Endodermal cell (in vitro differentiated cells): ENCODE data around the gene ANAPC5. TPM values are rescaled to one million over a fixed set of nuclear protein-coding genes. Genes with fewer than 3 reads are reported as not detected.
"Not testable (repeated sequence)": the region's sequence is repeated elsewhere in the genome, so short reads cannot be mapped to it uniquely, and the experiment has no call there.

Experiments used
- DNase-seq: peaks from one replicate; pipeline ENCODE4 v3.0.0-alpha.2; 2017
- H3K27ac ChIP-seq: 2 replicates; pipeline ENCODE4 v1.5.1; 2013; ENCODE audit warnings: mild to moderate bottlenecking, low read depth, low read length, moderate library complexity
- H3K27me3 ChIP-seq: 2 replicates; pipeline ENCODE4 v1.6.1; 2013; ENCODE audit warnings: mild to moderate bottlenecking, low read length, moderate library complexity; ENCODE audit not compliant: insufficient read depth, control insufficient read depth, poor library complexity, severe bottlenecking
- H3K36me3 ChIP-seq: 2 replicates; pipeline ENCODE4 v1.7.0; 2013; ENCODE audit warnings: mild to moderate bottlenecking, low read length, moderate library complexity; ENCODE audit not compliant: control insufficient read depth, insufficient read depth
- H3K4me1 ChIP-seq: one replicate; pipeline ENCODE4 v1.7.0; 2013; ENCODE audit warnings: low read length; ENCODE audit not compliant: control insufficient read depth, insufficient read depth
- H3K4me3 ChIP-seq: 2 replicates; pipeline ENCODE4 v1.5.1; 2013; ENCODE audit warnings: mild to moderate bottlenecking, low read length, moderate library complexity
- H3K9ac ChIP-seq: 2 replicates; pipeline ENCODE4 v1.6.1; 2013; ENCODE audit warnings: mild to moderate bottlenecking, low read length, moderate library complexity; ENCODE audit not compliant: poor library complexity, severe bottlenecking; ENCODE audit errors: extremely low read depth
- H3K9me3 ChIP-seq: 2 replicates; pipeline ENCODE4 v1.6.1; 2013; ENCODE audit warnings: mild to moderate bottlenecking, low read length, moderate library complexity; ENCODE audit not compliant: control insufficient read depth
- H3K27ac Mint-ChIP-seq: 2 replicates; pipeline ENCODE4 v1.8.0; 2020; ENCODE audit warnings: mixed read lengths
- H3K27me3 Mint-ChIP-seq: 2 replicates; pipeline ENCODE4 v1.8.0; 2021; ENCODE audit warnings: mild to moderate bottlenecking, mixed read lengths; ENCODE audit not compliant: insufficient read depth
- H3K36me3 Mint-ChIP-seq: 2 replicates; pipeline ENCODE4 v1.8.0; 2020; ENCODE audit warnings: low read depth, mixed read lengths
- H3K4me1 Mint-ChIP-seq: 2 replicates; pipeline ENCODE4 v1.8.0; 2020; ENCODE audit warnings: mixed read lengths
- H3K4me3 Mint-ChIP-seq: 2 replicates; pipeline ENCODE4 v1.8.0; 2020; ENCODE audit warnings: mild to moderate bottlenecking, moderate library complexity, mixed read lengths
- H3K9me3 Mint-ChIP-seq: 2 replicates; pipeline ENCODE4 v1.8.0; 2020; ENCODE audit warnings: mild to moderate bottlenecking, mixed read lengths
- CTCF ChIP-seq: fragments of 200-600 bp; sonication (generic); conservative IDR thresholded peaks from 2 replicates; pipeline ENCODE4 v1.5.0; 2021; ENCODE audit warnings: antibody characterized with exemption, mild to moderate bottlenecking
- WGBS, 2 experiments: methylation state at CpG; one replicate each; pipeline versions ENCODE4 v1.1.5 to v1.1.7; 2013; ENCODE audit warnings: missing lambda C conversion rate in 2 of 2, mixed read lengths in 1 of 2; ENCODE audit not compliant: insufficient coverage in 1 of 2, insufficient read length in 1 of 2; 5-methylcytosine and 5-hydroxymethylcytosine counted together
- total RNA-seq, 2 donors: library from RNA; stranded (reverse); fragmentation: NEBNext Ultra II Directional in 1 of 2; extraction: Animal tissue kit (Norgen Biotek cat#: 25700) in 1 of 2; gene quantifications; 2 replicates in 1 of 2; 3 replicates in 1 of 2; pipeline ENCODE4 v1.2.1, GENCODE V29; 2021

The ANAPC5 gene
- total RNA-seq, 2 donors from 2014 or later, result 87.7 to 111 TPM

- H3K4me1 Mint-ChIP-seq, result peaks cover 36% of the 10 kb centered on the region
- no peaks in the 10 kb centered on the region for H3K9me3 Mint-ChIP-seq
- no peak overlapping the region for H3K9ac ChIP-seq
- no peaks in the 10 kb centered on the region for H3K27me3 ChIP-seq
- WGBS, 2 experiments, result 93 to 96% methylated on average over 14 of the region's 14 CpGs
- peak overlapping the region; percentile 79 for H3K27ac Mint-ChIP-seq
- H3K4me3 Mint-ChIP-seq, result no peak overlapping the region
- no peaks in the 10 kb centered on the region for H3K9me3 ChIP-seq
- no peak for TF ChIP-seq CTCF
- H3K36me3 ChIP-seq, result peaks cover 1% of the 10 kb centered on the region
- H3K27ac ChIP-seq, result no peak overlapping the region
- DNase-seq, result peak; percentile 54
- no peaks in the 10 kb centered on the region for H3K27me3 Mint-ChIP-seq
- H3K4me3 ChIP-seq, result no peak overlapping the region
- H3K36me3 Mint-ChIP-seq, result peaks cover 28% of the 10 kb centered on the region
- H3K4me1 ChIP-seq, result peaks cover 12% of the 10 kb centered on the region
Observed at GRCh38 chr12:121284551-121285390, 67.4 kb downstream of the ANAPC5 start.

GRCh38 chr12:121283841-121284240 is 68.4 kb downstream of the ANAPC5 start:
- no peaks in the 10 kb centered on the region for H3K27me3 ChIP-seq
- no peaks in the 10 kb centered on the region for H3K9me3 Mint-ChIP-seq
- H3K36me3 Mint-ChIP-seq, result peaks cover 34% of the 10 kb centered on the region
- H3K4me3 Mint-ChIP-seq, result no peak overlapping the region
- DNase-seq, result peak; percentile 52
- no peaks in the 10 kb centered on the region for H3K9me3 ChIP-seq
- peaks cover 3% of the 10 kb centered on the region for H3K36me3 ChIP-seq
- peaks cover 41% of the 10 kb centered on the region for H3K4me1 Mint-ChIP-seq
- H3K27me3 Mint-ChIP-seq, result no peaks in the 10 kb centered on the region
- no peak overlapping the region for H3K9ac ChIP-seq
- no peak overlapping the region for H3K27ac ChIP-seq
- peaks cover 14% of the 10 kb centered on the region for H3K4me1 ChIP-seq
- 92 to 98% methylated on average over 5 to 6 of the region's 6 CpGs for WGBS, 2 experiments
- no peak overlapping the region for H3K4me3 ChIP-seq
- TF ChIP-seq CTCF, result no peak
- H3K27ac Mint-ChIP-seq, result peak overlapping the region; percentile 55

GRCh38 chr12:121283388-121283787 is 68.8 kb downstream of the ANAPC5 start:
- TF ChIP-seq CTCF, result no peak
- no peaks in the 10 kb centered on the region for H3K27me3 Mint-ChIP-seq
- no peak for DNase-seq

GRCh38 chr12:121282910-121283309 is 69.3 kb downstream of the ANAPC5 start:
- H3K27ac Mint-ChIP-seq, result peak overlapping the region; percentile 68
- peaks cover 43% of the 10 kb centered on the region for H3K36me3 Mint-ChIP-seq
- H3K27me3 Mint-ChIP-seq, H3K9me3 Mint-ChIP-seq, H3K9me3 ChIP-seq, H3K4me3 ChIP-seq, H3K9ac ChIP-seq, H3K4me3 Mint-ChIP-seq, H3K27ac ChIP-seq, H3K27me3 ChIP-seq: not testable (repeated sequence)
- peaks cover 14% of the 10 kb centered on the region for H3K4me1 ChIP-seq
- WGBS, 2 experiments, result 90 to 94% methylated on average over 9 to 11 of the region's 11 CpGs
- H3K36me3 ChIP-seq, result peaks cover 11% of the 10 kb centered on the region
- peak; percentile 78 for DNase-seq
- H3K4me1 Mint-ChIP-seq, result peaks cover 34% of the 10 kb centered on the region

More at GRCh38 chr12:121283388-121283787, 68.8 kb downstream of the ANAPC5 start:
- peak overlapping the region; percentile 68 for H3K27ac Mint-ChIP-seq
- H3K9me3 Mint-ChIP-seq, result no peaks in the 10 kb centered on the region
- no peaks in the 10 kb centered on the region for H3K27me3 ChIP-seq
- H3K4me3 Mint-ChIP-seq, result no peak overlapping the region
- peaks cover 39% of the 10 kb centered on the region for H3K4me1 Mint-ChIP-seq
- H3K36me3 Mint-ChIP-seq, result peaks cover 39% of the 10 kb centered on the region
- H3K27ac ChIP-seq, result no peak overlapping the region
- no peaks in the 10 kb centered on the region for H3K9me3 ChIP-seq
- no peak overlapping the region for H3K4me3 ChIP-seq
- WGBS, 2 experiments, result 92 to 97% methylated on average over 4 to 5 of the region's 5 CpGs
- H3K36me3 ChIP-seq, result peaks cover 7% of the 10 kb centered on the region
- peaks cover 14% of the 10 kb centered on the region for H3K4me1 ChIP-seq
- no peak overlapping the region for H3K9ac ChIP-seq
